ENCODE results near the gene MCTP1.
"Not testable (repeated sequence)": the region's sequence is repeated elsewhere in the genome, so short reads cannot be mapped to it uniquely, and the experiment has no call there.

Gene MCTP1

DNA sequence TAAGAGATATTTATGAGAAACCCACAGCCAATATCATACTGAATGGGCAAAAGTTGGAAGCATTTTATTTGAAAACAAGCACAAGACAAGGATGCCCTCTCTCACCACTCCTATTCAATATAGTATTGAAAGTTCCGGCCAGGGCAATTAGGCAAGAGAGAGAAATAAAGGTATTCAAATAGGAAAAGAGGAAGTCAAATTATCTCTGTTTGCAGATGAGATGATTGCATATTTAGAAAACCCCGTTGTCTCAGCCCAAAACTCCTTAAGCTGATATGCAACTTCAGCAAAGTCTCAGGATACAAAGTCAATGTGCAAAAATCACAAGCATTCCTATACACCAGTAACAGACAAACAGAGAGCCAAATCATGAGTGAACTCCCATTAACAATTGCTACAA, 325.6 kb downstream of the MCTP1 start:
- not testable (repeated sequence) for H3K27ac Mint-ChIP-seq; ATAC-seq; H3K27me3 Mint-ChIP-seq; DNase-seq; H3K4me3 Mint-ChIP-seq; H3K9me3 Mint-ChIP-seq; H3K36me3 Mint-ChIP-seq (ENCODE audit: low read depth); H3K4me1 Mint-ChIP-seq

DNA sequence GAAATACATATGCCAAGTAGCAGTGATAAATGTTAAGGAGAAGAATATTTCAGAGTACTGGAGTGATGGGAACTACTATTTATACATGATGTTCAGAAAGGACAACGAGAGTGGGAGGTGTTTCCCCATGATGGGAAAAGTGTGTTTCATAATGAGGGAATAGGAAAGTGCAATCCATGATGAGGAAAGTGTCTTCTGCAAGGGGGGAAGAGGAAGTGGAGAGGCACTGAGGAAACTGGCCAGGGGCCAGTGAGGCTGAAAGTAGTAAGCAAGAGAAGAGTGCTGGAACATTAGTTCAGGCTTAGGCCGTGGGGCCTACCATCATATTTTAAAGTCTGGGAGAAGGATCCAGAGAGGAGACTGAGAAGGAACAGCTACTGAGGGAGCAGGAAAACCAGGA, 339.2 kb downstream of the MCTP1 start:
- Mint-ChIP-seq H3K4me3 (no peak overlapping the region), H3K27ac (no peak overlapping the region), H3K36me3 (ENCODE audit: low read depth) (no peaks in the 10 kb centered on the region), H3K27me3 (no peaks in the 10 kb centered on the region), H3K4me1 (no peaks in the 10 kb centered on the region), H3K9me3 (no peaks in the 10 kb centered on the region)
- DNase-seq: no peak
- no peak for ATAC-seq

- H3K27me3 Mint-ChIP-seq: no peaks in the 10 kb centered on the region
- no peaks in the 10 kb centered on the region for H3K9me3 Mint-ChIP-seq
- H3K36me3 Mint-ChIP-seq (ENCODE audit: low read depth): no peaks in the 10 kb centered on the region
- DNase-seq (no peak), ATAC-seq (no peak)
- no peaks in the 10 kb centered on the region for H3K4me1 Mint-ChIP-seq
- no peak overlapping the region for H3K4me3 Mint-ChIP-seq
- H3K27ac Mint-ChIP-seq: no peak overlapping the region
These were observed 340.7 kb downstream of the MCTP1 start for GRCh38 chr5:94944160-94944559.

DNA sequence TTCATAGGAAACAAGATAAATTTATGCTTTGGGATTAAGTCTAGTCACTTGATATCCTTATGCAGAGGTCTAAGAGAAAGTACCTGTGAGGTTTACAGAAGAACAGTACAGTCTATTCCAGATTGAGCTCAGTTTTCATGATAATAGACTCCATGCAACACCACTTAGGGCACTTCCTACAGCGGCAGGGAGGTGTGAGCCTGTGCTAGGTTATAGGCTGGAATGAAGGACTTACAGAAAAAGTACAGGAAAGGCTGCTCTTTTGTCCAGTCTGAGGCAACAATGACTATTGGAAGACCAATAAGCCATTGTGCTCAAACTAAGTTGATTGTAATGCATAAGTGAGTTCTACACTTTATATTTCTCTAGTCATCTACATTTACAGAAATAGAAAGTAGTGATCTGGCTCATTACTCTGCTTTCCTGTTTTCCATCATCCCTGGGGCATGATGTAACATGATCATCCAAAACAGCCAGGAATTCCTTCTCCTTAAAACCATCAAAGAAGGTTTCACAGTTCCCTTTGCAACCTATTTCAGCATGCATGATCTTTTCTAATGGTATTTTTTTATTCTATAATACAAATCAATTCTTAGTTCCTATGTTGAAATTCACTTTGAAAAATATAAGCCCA, 343.7 kb downstream of the MCTP1 start:
- no peaks in the 10 kb centered on the region for H3K4me1 Mint-ChIP-seq
- peaks cover 8% of the 10 kb centered on the region for H3K27me3 Mint-ChIP-seq
- H3K36me3 Mint-ChIP-seq (ENCODE audit: low read depth): no peaks in the 10 kb centered on the region
- ATAC-seq (no peak), DNase-seq (no peak)
- no peak overlapping the region for H3K4me3 Mint-ChIP-seq
- H3K27ac Mint-ChIP-seq: no peak overlapping the region
- H3K9me3 Mint-ChIP-seq: no peaks in the 10 kb centered on the region

- DNase-seq: no peak
- Mint-ChIP-seq H3K27ac (no peak overlapping the region), H3K4me3 (no peak overlapping the region), H3K27me3 (peaks cover 2% of the 10 kb centered on the region), H3K9me3 (no peaks in the 10 kb centered on the region), H3K4me1 (no peaks in the 10 kb centered on the region), H3K36me3 (ENCODE audit: low read depth) (no peaks in the 10 kb centered on the region)
- no peak for ATAC-seq
These were observed 352.6 kb downstream of the MCTP1 start for GRCh38 chr5:94932259-94932658.

DNA sequence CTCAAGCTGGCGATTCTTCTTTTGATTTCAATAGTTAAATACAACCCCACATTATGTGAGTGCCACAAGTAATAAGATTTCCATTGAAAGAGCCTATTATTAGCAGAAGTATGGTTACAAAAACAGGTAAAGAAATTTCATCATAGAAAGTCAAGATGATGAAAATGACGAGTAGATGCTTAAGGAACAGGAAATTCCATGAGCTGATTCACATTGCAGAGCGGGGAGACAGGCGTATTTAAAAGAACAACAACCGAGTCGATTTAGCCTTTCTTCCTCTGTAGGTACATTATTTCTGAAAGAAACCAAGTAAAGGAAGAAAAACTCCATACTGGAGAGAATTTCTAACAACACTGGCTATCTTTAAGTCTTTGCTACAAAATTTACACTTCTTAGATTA, 356.0 kb downstream of the MCTP1 start:
- Mint-ChIP-seq H3K4me1 (no peaks in the 10 kb centered on the region), H3K27ac (no peak overlapping the region), H3K36me3 (ENCODE audit: low read depth) (no peaks in the 10 kb centered on the region), H3K4me3 (no peak overlapping the region), H3K9me3 (no peaks in the 10 kb centered on the region), H3K27me3 (no peaks in the 10 kb centered on the region)
- ATAC-seq (no peak), DNase-seq (no peak)

- Mint-ChIP-seq H3K4me1 (no peaks in the 10 kb centered on the region), H3K36me3 (ENCODE audit: low read depth) (no peaks in the 10 kb centered on the region), H3K9me3 (no peaks in the 10 kb centered on the region), H3K27me3 (peaks cover 2% of the 10 kb centered on the region), H3K27ac (no peak overlapping the region), H3K4me3 (no peak overlapping the region)
- DNase-seq (no peak), ATAC-seq (no peak)
These were observed 364.3 kb downstream of the MCTP1 start for GRCh38 chr5:94920570-94920969.

DNA sequence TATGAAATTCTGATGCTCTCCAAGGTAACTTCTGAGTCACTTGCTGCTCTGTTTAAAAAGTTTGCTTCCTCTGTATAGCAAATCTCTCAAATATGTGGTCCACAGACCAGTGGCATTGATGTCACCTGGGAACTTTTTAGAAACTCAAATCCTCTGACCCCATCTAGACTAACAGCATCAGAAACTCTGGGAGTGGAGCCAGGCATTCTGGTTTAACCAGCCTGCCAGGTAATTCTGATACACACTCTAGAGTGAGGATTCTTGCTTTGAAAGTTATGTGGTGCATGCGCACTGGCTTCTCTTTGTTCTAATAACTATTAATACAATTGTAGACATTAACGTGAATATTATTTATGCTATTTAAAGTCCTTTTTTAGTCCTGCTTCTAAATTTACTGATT, 368.3 kb downstream of the MCTP1 start:
- Mint-ChIP-seq H3K4me1 (no peaks in the 10 kb centered on the region), H3K27ac (no peak overlapping the region), H3K36me3 (ENCODE audit: low read depth) (no peaks in the 10 kb centered on the region), H3K27me3 (no peaks in the 10 kb centered on the region), H3K4me3 (no peak overlapping the region), H3K9me3 (no peaks in the 10 kb centered on the region)
- ATAC-seq: no peak
- DNase-seq: no peak

DNA sequence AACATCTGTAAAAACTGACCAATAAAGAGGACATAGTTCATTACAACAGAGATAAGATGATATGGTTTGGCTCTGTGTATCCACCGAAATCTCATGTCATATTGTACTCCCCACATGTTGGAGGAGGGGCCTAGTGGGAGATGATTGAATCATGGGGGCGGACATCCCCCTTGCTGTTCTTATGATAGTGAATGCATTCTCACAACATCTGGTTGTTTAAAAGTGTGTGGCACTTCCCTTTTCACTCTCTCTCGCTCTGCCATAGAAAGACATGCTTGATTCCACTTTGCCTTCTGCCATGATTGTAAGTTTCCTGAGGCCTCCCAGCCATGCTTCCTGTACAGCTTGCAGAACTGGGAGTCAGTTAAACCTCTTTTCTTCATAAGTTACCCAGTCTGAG, 373.6 kb downstream of the MCTP1 start:
- no peaks in the 10 kb centered on the region for H3K4me1 Mint-ChIP-seq
- H3K27ac Mint-ChIP-seq: no peak overlapping the region
- DNase-seq: no peak
- no peak for ATAC-seq
- H3K4me3 Mint-ChIP-seq: no peak overlapping the region
- no peaks in the 10 kb centered on the region for H3K9me3 Mint-ChIP-seq
- no peaks in the 10 kb centered on the region for H3K36me3 Mint-ChIP-seq (ENCODE audit: low read depth)
- H3K27me3 Mint-ChIP-seq: no peaks in the 10 kb centered on the region

- ATAC-seq: no peak
- H3K9me3 Mint-ChIP-seq: no peaks in the 10 kb centered on the region
These were observed 374.2 kb downstream of the MCTP1 start for GRCh38 chr5:94910721-94911120.

DNA sequence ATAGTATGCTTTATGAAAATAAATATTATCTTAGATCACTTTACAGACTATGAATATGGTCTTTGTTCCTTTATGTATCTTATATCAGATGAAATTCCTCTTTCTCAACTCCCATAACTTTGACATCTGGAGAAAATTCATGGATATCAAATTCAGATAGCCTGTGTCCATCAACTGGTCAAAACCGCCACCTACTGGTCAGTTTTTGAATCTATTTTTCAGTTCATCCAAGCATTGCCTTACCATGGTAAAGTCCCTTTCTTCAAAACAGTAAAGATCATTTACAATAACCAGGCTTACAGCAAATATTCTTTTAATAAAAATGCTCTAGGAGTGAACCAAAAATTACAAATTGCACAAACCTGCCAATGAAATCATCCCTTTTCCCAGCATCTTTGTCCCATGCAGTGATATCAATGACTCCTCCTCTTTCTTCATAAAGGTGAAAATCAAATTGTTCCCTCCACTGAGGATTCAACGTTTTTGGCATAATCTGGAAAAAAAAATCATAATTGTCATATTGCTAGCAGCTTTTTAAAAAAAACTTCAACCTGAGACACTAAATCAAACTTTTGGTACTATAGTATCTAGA, 375.9 kb downstream of the MCTP1 start:
- Mint-ChIP-seq H3K4me3 (no peak overlapping the region), H3K27ac (no peak overlapping the region), H3K9me3 (no peaks in the 10 kb centered on the region), H3K27me3 (no peaks in the 10 kb centered on the region), H3K4me1 (no peaks in the 10 kb centered on the region), H3K36me3 (ENCODE audit: low read depth) (no peaks in the 10 kb centered on the region)
- ATAC-seq (no peak), DNase-seq (peak; percentile 6)

More at GRCh38 chr5:94910721-94911120, 374.2 kb downstream of the MCTP1 start:
- no peak for DNase-seq
- no peaks in the 10 kb centered on the region for H3K27me3 Mint-ChIP-seq
- no peak overlapping the region for H3K4me3 Mint-ChIP-seq
- no peak overlapping the region for H3K27ac Mint-ChIP-seq
- no peaks in the 10 kb centered on the region for H3K36me3 Mint-ChIP-seq (ENCODE audit: low read depth)
- no peaks in the 10 kb centered on the region for H3K4me1 Mint-ChIP-seq

DNA sequence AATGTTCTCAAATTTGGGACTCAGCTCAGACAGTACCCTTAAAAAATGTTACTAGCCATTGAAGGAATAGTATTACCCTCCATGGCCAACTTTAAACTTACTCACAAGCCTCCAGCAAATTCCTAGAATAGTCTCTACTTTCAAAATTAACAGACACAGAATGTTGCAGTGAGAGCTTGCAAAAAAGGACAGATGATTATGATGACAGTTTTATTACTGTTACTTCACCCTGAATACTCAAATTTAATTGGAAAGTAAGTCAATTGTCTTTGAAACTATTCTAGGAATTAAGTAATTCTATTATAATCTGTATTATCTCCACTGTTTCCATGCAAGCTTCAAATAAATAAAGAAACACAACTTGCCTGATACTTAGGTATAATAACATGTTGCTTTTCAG, 378.1 kb downstream of the MCTP1 start:
- Mint-ChIP-seq H3K9me3 (no peaks in the 10 kb centered on the region), H3K36me3 (ENCODE audit: low read depth) (no peaks in the 10 kb centered on the region), H3K27me3 (no peaks in the 10 kb centered on the region), H3K27ac (no peak overlapping the region), H3K4me3 (no peak overlapping the region), H3K4me1 (no peaks in the 10 kb centered on the region)
- ATAC-seq (no peak), DNase-seq (no peak)

DNA sequence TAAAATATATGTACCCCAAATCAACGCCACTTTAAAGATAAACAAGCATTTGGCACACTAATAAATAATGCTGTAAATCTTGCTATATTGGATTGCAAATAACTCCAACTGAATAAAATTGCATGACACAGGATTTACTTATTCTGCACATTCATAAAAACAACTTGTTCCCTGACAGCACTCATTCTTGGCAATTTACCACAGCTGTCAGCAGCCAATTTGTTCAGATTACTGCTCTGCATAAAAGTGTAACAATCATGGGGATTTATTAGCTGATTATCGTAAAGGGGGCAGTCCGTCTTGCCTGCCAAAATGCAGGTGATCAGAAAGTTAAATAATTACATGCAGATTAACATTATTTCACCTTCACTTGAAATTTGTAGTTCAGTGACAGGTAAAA, 381.2 kb downstream of the MCTP1 start:
- Mint-ChIP-seq H3K9me3 (no peaks in the 10 kb centered on the region), H3K4me3 (no peak overlapping the region), H3K27ac (no peak overlapping the region), H3K4me1 (peaks cover 4% of the 10 kb centered on the region), H3K27me3 (no peaks in the 10 kb centered on the region), H3K36me3 (ENCODE audit: low read depth) (no peaks in the 10 kb centered on the region)
- no peak for ATAC-seq
- DNase-seq: no peak

GRCh38 chr5:94901191-94901979, 383.5 kb downstream of the MCTP1 start:
- Mint-ChIP-seq H3K27me3 (no peaks in the 10 kb centered on the region), H3K4me1 (peaks cover 4% of the 10 kb centered on the region), H3K36me3 (ENCODE audit: low read depth) (no peaks in the 10 kb centered on the region), H3K9me3 (no peaks in the 10 kb centered on the region), H3K4me3 (no peak overlapping the region), H3K27ac (no peak overlapping the region)
- ATAC-seq: no peak
- DNase-seq: no peak

- Mint-ChIP-seq H3K36me3 (ENCODE audit: low read depth) (no peaks in the 10 kb centered on the region), H3K4me3 (no peak overlapping the region), H3K4me1 (peaks cover 4% of the 10 kb centered on the region), H3K27me3 (no peaks in the 10 kb centered on the region), H3K27ac (no peak overlapping the region), H3K9me3 (no peaks in the 10 kb centered on the region)
- no peak for ATAC-seq
- DNase-seq: no peak
These were observed 384.8 kb downstream of the MCTP1 start for GRCh38 chr5:94900006-94900505.
